ENCODE data around the gene SLC2A10.

DNA sequence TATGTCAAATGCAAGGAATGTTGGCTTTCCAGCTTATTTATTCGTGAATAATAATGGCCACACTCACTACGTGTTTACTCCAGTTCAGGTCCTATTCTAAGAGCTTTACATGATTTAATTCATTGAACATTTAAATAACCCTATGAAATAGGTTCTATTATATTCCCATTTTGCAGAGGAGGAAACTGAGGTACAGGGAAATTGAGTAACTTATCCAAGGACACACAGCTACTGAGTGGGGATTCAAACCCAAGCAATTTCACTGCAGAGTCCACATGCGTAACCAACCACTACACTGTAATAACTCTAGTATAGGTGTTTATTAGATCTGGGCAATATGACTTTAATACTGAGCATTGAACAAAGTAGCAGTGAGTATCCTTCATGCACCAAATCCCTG lies 45.9 kb upstream of the SLC2A10 start:
- TF ChIP-seq, protein P1, sequence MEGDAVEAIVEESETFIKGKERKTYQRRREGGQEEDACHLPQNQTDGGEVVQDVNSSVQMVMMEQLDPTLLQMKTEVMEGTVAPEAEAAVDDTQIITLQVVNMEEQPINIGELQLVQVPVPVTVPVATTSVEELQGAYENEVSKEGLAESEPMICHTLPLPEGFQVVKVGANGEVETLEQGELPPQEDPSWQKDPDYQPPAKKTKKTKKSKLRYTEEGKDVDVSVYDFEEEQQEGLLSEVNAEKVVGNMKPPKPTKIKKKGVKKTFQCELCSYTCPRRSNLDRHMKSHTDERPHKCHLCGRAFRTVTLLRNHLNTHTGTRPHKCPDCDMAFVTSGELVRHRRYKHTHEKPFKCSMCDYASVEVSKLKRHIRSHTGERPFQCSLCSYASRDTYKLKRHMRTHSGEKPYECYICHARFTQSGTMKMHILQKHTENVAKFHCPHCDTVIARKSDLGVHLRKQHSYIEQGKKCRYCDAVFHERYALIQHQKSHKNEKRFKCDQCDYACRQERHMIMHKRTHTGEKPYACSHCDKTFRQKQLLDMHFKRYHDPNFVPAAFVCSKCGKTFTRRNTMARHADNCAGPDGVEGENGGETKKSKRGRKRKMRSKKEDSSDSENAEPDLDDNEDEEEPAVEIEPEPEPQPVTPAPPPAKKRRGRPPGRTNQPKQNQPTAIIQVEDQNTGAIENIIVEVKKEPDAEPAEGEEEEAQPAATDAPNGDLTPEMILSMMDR (conservative IDR thresholded peaks at IDR 0.05; ENCODE audit: low read depth in 2 of 2): no peak
- TF ChIP-seq EZH2 (IDR thresholded peaks at IDR 0.05; ENCODE audit: low read depth, unreplicated experiment) (no peak), EZH2phosphoT487 (IDR thresholded peaks at IDR 0.05; ENCODE audit: unreplicated experiment) (no peak), CREB1 (CRISPR knock-in tag; IDR thresholded peaks at IDR 0.05; ENCODE audit: low read depth) (no peak)

All from GM23338 (cell line).